ENCODE measurements around the gene FNDC3B.

FNDC3B gene

GRCh38 chr3:172155897-172156585 is 116.7 kb downstream of the FNDC3B start:
- no peak for DNase-seq

GRCh38 chr3:172156586-172156955 is 117.2 kb downstream of the FNDC3B start:
- no peak for DNase-seq

DNA sequence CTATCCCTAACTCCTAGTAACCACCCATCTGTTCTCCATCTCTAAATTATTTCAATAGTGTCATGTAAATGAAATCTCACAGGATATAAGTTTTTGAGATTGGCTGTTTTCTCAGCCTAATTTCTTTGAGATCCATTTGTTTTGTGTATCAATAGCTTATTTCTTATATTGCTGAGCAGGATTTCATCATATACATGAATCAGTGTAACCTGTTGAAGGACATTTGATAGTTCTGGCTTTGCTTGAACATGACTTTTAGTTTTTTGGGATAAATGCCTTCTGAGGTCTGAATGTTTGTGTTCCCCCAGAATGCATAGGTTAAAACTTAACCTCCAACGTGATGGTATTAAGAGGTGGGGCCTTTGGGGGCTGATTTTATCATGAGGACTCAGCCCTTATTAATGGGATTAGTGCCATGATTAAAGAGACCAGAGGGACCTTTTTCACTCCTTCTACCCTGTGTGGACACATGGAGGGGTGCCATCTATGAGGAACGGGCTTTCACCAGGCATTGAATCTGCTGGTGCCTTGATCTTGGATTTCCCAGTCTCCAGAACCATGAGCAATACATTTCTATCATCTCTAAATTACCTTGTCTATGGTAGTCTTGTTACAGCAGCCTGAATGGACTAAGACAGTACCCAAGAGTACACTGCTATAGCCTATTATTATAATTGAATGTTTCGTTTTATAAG is 118.3 kb downstream of the FNDC3B start:
- DNase-seq: no peak

DNA sequence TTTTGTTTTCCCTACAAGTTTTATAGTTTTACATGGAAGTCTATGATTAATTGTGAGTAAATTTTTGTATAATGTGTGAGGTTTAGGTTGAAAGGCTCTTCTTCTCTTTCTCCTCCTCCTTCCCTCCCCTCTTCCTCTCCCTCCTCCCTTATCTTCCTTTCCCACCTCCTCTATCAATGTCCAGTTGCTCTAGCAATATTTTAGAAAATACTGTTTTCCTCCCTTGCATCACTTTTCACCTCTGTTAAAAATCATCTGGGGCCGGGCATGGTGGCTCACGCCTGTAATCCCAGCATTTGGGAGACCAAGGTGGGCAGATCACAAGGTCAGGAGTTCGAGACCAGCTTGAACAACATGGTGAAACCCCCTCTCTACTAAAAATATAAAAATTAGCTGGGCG is 119.4 kb downstream of the FNDC3B start:
- DNase-seq: no peak

GRCh38 chr3:172159376-172159775 is 120.0 kb downstream of the FNDC3B start:
- no peak for DNase-seq

DNA sequence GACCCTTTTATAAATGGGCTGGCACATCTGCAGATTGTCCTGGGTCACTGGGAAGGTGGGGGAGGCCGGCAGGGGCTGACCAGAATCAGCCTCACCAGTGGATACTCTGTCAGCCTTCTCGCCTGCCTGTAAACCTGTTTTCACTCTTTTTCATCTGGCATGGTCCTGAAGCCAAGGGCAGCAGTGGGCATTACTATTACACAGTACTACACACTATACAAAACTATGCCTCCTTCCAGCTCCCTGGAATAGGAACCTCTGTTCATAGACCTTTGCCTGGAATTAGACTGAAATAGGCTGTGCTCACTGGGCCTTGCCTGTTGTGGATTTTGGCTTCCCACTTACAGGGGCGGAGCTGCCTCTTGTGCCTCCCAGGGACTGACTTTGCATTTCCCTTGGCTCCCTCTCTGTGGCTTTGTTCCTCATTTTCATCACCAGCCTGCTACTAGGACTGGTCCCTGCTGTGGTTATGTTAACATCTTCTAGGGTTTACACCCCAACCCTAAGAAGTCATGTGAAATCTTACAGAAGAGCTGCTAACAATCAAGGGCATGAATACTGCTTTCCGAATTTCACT is 120.7 kb downstream of the FNDC3B start:
- no peak for DNase-seq

- DNase-seq: no peak
Measured at GRCh38 chr3:172161133-172161789, 121.9 kb downstream of the FNDC3B start.

GRCh38 chr3:172161959-172162358 is 122.6 kb downstream of the FNDC3B start:
- no peak for DNase-seq

DNA sequence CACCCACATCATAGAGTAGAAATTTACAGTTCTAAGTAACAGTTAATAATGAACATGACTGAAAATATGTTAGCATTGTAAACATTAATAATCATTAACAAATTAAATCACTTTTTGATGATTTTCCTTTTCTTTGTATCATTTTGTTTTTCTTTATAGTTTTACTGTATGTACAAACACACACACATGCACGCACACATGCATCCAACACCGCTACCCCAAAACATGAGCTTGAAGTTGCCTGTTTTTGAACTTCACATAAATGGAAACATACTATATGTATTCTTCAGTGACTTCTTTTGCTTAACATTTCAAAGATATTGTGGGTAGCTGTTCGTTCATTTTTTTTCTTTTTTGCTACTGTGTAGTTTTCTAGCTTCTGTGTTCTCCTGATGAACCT is 123.9 kb downstream of the FNDC3B start:
- no peak for DNase-seq

GRCh38 chr3:172164620-172165362 is 125.4 kb downstream of the FNDC3B start:
- no peak for DNase-seq

DNA sequence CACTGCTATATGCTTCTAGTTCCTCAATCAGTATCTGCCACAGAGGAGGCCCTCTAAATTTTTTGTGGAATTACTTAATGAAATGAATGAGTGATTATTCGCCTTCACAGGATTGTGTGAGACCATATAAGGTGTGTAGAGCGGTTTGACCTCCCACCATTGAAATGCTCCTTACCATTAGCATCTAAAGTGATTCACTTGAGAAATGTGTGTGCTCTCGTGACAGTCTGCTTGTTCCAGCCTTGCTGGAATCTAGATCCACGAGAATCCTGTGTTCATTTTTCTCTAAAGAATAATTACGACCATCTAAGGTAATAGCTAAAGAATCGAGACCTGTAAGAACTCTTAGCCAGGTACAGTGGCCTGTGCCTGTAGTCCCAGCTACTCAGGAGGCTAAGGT is 126.9 kb downstream of the FNDC3B start:
- no peak for DNase-seq

- DNase-seq: no peak
Measured at GRCh38 chr3:172166890-172167289, 127.5 kb downstream of the FNDC3B start.

DNA sequence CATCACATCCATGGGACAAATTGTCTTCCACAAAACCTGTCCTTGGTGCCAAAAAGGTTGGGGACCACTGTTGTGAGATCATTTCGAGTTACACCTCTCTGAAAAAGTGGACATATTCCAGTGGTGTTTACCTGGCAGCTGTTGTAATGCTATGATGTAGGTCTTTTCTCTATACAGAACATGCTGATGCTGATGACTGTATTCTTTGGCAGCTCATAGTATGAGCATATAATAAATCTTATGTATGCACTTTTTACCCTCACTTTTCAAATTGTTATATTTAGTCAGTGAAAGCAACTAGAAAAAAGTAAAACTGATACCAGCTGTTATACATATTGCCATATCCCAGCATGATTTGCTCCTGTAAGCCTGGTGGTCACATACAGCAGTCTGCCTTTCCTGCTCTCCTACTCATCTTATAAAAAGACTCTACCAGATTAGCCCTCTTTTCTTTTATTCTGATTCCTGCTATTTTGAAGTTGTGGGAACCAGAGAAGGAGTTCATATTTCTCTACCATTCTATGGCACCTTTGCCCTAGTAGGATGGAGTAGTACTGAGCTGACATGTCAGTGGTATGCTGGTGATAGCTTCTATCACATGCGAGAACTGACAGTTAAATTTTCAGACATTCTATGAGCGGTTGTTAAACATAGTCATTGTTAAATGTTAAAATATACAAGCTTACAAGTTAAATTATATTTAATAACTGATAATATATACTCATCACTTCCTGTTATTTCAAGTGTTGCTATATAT is 128.7 kb downstream of the FNDC3B start:
- no peak for DNase-seq

DNA sequence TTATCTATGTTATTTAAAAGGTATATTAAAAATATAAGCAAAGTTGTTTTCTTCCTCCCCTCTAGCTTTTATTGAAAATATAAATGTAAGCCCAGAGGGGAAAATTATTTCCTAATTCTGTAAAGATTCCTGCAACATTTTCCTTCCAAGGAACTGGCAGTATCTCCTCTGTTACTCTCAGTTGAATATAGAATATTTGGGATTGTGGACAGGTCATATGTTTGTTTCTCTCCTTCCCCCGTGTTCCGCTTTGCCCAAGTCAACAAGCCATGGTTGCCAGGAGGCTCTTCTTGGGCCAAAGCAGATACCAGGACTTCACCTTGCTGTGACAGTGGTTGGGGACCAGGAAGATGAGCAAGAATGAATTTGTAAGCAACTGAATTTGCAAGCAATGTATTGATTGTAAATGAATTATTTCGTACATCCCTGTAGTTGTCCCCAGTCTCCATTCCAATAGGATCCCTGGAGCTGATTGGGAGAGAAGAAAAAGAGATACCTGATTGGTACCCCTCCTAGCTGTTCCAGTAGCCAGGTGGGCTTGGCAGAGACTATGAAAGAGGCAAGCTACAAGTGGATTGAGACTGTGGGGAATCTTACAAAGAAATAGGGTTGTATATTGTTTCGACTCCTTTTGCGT is 130.8 kb downstream of the FNDC3B start:
- DNase-seq: no peak

DNA sequence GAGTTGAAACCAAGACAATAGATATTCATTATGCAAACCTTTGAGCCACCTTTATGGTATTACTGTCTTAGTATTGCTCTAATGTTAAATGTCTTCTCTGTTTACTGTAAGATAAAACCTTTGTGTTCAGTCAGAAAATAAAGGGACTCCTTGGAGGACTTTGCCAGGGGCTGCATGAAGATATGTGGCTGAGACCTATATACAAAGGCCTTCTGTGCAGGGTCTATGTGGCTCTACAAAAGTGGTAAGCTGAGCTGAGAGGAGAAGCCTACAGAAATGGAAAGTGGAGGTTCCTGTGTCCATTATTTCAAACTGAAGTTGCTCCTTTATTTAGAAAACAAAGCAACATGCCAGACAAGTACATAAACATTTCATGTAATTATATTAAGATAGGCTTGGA is 131.5 kb downstream of the FNDC3B start:
- DNase-seq: no peak

- DNase-seq: no peak
Measured at GRCh38 chr3:172171396-172172075, 132.2 kb downstream of the FNDC3B start.

DNA sequence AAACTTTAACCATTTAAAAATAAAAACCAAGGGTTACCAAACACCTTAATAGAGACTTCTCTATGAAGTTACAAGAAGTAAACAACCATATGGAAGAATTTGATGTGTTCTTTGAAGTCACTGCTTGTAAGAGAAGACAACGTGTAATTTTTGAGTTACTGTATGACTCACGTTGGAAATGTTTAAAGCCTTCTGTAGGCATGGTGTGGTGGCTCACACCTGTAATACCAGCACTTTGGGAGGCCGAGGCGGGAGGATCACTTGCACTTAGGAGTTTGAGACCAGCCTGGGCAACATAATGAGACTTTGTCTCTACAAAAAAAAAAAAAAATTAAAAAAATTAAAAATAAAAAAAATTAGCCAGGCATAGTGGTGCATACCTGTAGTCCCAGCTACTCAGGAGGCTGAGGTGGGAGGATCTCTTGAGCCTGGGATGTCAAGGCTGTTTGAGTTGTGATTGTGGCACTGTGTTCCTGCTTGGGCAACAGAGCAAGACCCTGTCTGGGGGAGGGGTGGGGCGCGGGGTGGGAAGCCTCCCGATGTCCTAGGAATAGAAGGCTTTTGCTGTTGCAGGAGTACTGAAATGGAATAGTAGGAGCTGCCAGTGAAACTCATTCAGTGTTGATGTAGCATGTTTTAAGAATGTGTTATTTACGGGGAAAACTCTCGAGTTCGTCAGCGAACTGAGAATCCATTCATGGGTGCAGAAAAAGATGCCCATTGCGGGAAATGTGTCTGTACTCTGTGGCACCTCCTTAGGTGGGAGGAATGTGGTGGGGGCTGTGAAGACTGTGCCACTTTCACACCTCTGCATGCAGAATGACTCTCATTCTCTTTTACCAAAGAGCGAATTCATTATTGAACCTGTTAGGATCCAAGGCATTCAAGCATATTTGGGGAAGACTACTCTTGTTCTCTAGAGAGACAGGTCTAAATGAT is 134.2 kb downstream of the FNDC3B start:
- no peak for DNase-seq

DNA sequence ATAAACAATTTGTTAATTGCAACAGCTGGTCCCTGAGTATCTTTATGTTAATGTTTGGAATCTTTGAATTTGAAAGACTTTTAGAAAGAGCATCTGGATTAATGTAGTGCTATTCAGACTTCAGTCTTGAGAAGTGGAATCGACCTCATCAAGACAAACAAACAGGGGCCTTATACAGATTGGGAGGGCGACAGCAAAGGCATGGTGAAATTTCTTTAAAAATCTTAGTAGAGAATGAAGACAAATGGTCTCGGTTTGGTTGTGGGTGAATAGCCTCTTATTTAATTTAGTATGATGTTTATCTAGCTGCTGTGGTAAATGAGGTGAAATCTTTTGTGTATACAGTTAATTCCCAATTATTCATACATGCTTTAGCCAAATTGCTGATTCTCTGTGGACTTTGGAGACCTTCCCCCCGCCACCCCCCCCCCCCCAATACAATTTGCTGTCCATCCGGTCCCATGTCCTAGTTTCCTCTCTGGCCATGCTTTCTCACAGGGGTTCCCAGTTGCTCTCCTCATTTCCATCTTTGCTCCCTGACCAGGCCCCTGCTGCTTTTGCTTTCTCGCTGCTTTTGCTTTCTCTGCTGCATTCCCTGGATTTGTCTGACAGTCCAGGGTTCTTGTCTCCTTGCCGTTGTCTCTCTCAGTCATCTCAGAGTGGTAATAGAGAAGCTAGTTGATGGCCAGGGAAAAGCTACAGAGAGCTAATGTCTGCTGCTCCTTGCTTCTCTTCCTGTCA is 135.3 kb downstream of the FNDC3B start:
- no peak for DNase-seq

- DNase-seq: no peak
Measured at GRCh38 chr3:172175254-172175599, 135.8 kb downstream of the FNDC3B start.

Measured in stimulated activated CD4-positive, alpha-beta T cell treated with anti-CD3 and anti-CD28 coated beads, Interleukin-2, amount 100 ng/mL, for 24 hours (primary cell).